Activated effector memory CD4-positive, alpha-beta T cell treated with Interleukin-2 at 50 U/mL for 16 hours (primary cell): ENCODE data around the gene NKG7.

ENCODE experiments used
- DNase-seq: peaks from one replicate; pipeline ENCODE4 v3.0.0-alpha.2; 2020

NKG7 gene

DNA sequence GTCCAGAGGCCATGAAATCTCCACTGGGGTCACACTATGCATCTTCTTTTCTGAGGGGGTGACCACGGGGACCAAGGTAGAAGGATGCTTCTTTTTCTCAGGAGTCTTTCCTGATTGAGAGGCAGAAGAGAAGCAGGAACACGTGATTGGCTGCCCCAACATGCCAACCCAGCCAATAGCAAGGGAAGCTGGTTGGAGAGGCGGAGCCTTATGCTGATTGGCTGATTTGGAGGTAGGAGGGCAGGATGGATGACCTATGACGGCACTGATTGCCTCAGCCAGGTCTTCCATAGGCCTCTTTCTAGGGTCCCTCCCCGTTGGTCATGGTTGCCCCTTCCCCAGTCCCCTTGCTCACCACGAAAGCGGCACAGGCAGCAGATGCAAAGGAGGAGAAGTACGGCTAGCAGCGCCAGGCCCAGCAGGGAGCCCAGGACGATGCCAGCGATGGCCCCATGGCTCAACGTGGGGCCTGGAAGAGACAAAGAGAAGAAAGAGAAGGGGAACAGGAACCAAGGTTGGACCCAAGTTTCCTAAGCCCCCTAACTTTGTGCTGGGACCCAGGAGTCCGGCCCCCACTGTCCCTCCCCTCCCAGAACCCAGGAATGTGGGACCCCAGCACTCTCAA, 38.5 kb downstream of the NKG7 start:
- DNase-seq: no peak

DNA sequence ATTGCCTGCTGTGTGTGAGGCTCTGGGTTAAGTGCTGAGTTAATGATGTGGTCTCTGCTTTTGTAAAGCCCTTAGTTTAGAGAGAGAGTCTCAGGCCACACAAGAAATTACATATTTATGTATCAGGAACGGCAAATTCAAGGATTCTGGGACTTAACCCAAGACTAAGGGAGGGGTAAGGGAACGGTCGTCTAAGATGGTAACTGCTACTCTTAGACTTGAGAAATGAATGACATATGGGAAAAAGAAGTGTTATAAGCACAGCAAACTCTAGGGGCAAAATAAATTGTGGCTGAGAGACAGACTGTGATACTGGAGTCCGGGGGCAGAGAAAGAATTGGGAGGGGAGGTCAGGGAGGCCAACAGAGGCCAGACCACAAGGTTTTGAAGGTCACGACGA, 40.7 kb downstream of the NKG7 start:
- no peak for DNase-seq

DNA sequence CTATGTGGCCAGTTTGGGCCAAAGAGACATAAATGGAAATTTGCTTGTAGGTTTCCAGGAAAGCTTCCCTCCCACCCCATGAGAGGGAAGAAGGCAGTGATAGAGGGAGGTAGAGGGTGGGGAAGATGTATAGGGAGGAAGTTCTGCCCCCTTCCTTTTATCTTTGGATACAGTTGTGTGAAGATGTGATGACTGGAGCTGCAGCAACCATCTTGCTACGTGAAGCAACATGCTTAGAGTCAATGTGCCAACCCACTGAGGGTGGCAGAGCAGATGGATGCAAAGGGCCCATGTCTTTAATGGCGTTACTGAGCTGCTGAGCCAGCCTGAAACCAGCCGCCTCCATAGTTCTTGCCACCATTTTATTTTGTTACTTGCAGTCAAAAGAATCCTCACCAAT, 41.3 kb downstream of the NKG7 start:
- no peak for DNase-seq

DNA sequence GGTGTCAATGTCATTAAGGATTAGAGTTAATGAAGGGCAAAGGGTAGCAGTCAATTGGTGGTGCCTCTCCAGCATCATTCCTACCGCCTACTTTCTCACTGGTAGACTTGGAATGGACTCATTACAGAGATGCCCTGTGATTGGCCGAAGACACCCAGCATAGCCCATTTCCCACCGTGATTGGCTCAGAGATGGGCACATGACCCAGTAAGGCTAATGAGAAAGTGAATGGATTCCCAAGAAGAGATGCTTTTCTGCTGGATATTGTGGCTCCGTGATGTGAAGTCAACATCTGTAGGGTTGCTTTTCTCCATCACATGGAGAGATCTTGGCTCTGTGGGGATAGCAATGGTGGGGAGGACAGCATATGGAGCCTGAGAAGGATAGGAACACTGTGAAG, 42.1 kb downstream of the NKG7 start:
- no peak for DNase-seq

DNA sequence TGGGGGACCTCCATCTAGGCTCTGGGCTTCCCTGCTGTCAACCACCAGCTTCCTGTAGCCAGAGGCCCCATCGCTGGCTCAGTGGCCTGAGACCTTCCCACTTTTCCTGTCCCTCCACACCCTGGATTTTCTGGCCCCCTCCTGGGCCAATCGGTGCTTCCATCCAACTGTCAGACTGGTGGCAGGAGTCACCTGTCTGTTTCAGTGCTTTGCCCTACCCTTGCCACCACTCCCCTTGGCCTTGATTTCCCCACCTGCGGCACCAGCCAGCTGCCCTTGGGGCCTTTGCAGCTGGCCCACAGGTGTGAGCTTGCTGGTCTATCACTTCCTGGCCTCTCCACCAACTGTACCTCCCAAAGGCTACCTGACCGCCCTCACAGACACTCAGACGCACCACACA, 43.0 kb downstream of the NKG7 start:
- DNase-seq: no peak

DNA sequence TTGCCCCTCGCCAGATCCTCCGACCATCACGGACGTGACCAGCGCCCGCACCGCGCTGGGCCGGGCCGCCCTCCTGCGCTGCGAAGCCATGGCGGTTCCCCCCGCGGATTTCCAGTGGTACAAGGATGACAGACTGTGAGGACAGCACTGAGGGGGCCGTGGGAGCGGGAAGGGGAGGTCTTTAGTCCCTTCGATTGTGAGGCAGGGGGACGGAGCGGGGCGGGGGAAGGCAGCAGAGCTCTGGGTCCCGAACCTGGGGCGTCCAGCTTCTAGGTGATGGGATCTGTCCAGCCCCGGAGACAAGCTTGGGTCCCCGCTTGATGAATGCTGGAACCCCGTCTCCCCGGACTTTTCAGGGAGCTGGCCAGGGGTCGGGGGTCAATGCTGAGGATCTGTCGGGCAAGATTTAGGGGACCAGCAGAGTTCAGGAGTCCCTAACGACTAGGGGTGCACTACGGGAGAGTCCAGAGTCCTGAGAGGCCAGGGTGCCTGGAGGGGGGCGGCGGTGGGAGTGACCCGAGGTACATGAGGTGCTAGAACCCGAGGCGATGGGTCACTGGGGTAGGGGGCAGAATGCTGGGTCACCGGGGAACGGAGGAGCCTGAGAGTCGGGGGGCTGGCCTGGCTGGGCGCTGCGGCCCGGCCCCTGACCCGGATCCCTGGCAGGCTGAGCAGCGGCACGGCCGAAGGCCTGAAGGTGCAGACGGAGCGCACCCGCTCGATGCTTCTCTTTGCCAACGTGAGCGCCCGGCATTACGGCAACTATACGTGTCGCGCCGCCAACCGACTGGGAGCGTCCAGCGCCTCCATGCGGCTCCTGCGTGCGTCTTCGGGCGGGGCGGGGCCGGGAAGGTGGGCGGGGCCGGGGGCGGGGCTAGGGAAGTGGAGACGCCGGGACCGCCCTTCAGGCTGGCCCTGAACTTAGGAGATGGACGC, 45.1 kb downstream of the NKG7 start:
- no peak for DNase-seq

DNA sequence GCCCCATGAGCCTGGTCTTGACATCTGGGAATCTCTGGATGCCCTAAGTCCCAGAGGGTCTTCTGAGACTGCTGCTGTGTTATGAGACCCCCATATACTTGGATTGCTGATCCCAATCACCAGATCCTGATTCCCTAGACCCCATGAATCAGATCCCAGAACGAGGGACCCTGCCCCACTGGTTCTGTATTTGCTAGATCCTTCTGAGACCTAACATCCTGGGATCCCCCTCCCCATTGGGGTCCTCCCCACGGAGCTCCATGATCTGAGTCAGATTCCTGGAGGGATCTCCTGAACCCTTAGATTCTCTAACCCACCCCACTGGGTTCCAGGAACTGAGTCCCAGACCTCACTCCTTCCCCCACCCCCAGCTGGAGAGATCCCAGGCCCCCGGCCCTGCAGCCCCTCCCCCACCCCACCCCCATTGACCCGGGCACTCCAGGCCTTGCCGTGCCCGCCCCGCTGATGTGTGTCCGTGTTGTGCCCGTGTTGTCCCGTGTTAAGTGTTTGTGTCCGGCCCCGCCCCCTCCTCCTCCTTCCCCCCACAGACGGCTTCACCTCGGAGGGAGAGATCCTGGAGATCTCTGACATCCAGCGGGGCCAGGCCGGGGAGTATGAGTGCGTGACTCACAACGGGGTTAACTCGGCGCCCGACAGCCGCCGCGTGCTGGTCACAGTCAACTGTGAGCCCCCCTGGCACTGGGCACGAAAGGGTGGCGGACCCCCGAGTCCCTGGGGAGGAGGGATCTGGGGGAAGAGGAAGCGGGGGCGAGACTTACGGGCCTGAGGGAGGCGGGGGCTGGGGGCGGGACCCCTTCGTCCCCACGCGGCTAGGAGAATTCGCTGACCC, 46.0 kb downstream of the NKG7 start:
- DNase-seq: no peak

DNA sequence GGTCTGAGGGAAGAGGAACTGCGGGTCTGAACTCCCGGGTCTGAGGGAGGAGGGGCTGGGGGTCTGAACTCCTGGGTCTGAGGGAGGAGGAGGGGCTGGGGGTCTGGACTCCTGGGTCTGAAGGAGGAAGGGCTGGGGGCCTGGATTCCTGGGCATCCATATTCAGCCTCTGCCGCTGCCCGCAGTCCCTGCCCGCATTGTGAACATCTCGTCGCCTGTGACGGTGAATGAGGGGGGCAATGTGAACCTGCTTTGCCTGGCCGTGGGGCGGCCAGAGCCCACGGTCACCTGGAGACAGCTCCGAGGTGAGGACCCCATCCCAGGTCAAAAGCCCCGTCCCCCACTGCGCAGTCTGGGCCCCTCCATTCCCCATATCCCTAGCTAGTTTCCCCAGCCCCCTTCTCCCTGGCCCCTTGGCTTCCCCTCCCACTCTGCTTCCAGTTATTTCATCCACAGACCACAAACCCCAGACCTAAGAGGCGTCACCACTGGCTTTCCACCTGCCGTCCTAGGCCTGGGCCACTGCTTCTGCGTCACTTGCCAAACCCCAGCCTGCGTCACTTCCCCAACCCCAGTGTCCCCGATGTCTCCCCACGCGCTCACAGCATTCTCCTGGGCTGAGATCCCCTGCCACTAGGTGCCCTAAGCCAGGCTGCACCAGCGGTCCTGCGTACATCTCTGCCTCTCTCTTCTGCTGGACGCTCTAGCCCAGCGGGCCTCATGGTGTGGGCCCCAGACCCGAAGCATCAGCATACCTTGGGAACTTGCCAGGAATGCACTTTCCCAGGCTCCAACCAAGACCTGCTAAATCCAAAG, 47.1 kb downstream of the NKG7 start:
- no peak for DNase-seq

DNA sequence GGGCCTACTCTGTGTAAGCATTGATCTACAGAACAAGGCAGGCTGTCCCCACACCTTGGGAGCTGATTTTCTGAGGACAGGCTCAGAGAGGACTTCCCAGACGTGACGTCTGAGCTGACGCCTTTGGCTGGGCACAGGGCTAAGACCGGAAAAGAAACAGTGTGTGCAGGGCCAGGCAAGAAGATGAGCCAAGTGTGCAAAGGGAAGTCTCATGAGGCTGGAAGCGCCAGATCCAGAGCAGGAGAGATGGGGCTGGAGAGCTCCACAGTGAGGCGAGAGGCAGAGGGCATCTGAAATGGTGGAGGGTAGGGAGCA, 48.3 kb downstream of the NKG7 start:
- DNase-seq: no peak

DNA sequence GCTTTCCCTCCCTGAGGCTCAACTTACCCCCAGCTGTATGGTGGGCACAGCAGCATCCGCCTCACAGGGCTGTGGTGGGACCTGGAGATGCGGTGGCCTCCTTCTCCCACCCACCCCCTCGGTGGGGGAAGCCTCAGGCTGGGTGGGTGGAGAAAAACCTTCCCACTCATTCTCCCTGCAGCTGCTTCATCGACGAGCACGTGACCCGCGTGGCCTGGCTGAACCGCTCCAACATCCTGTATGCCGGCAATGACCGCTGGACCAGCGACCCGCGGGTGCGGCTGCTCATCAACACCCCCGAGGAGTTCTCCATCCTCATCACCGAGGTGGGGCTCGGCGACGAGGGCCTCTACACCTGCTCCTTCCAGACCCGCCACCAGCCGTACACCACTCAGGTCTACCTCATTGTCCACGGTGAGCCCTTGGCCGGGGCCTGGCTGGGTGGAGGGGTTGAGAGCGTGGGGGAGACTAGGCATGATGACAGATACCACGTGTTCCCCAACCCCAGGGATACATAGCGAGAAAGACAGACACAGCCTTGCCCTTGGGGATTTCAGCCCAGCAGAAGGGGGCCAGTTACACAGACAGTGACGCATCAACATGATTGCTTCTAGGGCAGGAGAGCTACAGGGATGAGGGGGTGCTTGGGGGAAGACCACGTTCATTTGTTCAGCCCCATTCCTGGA, 48.8 kb downstream of the NKG7 start:
- DNase-seq: no peak

DNA sequence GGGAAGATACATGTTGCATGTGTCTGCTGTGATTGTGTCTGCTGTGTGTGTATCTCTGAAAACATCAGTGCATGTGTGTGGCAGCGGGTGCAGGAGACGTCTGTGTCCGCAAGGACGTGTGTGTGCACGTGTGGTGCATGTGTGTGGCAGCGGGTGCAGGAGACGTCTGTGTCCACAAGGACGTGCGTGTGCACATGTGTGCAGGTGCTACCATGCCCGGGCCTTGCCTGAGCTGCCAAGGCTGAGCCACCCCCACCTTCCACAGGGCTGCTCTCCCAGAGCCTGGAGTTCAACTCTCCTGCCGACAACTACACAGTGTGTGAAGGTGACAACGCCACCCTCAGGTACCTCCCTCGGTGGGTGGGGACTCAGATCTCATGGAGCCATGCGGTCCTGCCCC, 50.7 kb downstream of the NKG7 start:
- no peak for DNase-seq
